ENCODE measurements around the gene EPB41L2. TPM values are rescaled to one million over a fixed set of nuclear protein-coding genes. Genes with fewer than 3 reads are reported as not detected.

The EPB41L2 gene
- total RNA-seq, 1 experiment from 2014 or later, result 74.8 TPM

DNA sequence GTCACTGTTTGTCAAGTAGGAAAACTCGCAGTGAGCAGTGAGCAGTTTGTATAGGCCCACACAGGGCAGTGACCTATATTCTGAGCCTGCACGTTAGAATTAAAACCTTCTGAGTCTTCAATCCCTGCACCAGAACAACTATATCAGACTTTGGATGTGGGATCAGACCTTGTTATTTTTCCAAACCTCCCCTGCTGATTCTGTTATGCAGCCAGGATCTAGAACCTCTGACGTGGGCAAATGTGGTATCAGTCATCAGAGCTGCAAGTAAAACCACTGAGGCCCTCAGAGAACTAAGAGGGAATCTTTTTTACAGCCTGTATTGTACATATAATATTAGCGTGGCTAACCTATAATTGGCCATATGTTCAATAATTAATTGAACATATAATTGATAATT, 40.3 kb upstream of the EPB41L2 start (continued):
- TF ChIP-seq, protein P1, sequence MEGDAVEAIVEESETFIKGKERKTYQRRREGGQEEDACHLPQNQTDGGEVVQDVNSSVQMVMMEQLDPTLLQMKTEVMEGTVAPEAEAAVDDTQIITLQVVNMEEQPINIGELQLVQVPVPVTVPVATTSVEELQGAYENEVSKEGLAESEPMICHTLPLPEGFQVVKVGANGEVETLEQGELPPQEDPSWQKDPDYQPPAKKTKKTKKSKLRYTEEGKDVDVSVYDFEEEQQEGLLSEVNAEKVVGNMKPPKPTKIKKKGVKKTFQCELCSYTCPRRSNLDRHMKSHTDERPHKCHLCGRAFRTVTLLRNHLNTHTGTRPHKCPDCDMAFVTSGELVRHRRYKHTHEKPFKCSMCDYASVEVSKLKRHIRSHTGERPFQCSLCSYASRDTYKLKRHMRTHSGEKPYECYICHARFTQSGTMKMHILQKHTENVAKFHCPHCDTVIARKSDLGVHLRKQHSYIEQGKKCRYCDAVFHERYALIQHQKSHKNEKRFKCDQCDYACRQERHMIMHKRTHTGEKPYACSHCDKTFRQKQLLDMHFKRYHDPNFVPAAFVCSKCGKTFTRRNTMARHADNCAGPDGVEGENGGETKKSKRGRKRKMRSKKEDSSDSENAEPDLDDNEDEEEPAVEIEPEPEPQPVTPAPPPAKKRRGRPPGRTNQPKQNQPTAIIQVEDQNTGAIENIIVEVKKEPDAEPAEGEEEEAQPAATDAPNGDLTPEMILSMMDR (IDR thresholded peaks at IDR 0.05 in 2 of 3, conservative IDR thresholded peaks at IDR 0.05 in 1 of 3; ENCODE audit: borderline replicate concordance in 1 of 3, insufficient read depth in 1 of 3, low read depth in 2 of 3, low read length in 2 of 3), result no peak
- TF ChIP-seq ELF1 (IDR thresholded peaks at IDR 0.05; ENCODE audit: borderline replicate concordance, low read depth) (no peak), POLR2A (IDR thresholded peaks at IDR 0.05; ENCODE audit: borderline replicate concordance, extremely low read depth, insufficient read depth, insufficient read length) (no peak)

DNA sequence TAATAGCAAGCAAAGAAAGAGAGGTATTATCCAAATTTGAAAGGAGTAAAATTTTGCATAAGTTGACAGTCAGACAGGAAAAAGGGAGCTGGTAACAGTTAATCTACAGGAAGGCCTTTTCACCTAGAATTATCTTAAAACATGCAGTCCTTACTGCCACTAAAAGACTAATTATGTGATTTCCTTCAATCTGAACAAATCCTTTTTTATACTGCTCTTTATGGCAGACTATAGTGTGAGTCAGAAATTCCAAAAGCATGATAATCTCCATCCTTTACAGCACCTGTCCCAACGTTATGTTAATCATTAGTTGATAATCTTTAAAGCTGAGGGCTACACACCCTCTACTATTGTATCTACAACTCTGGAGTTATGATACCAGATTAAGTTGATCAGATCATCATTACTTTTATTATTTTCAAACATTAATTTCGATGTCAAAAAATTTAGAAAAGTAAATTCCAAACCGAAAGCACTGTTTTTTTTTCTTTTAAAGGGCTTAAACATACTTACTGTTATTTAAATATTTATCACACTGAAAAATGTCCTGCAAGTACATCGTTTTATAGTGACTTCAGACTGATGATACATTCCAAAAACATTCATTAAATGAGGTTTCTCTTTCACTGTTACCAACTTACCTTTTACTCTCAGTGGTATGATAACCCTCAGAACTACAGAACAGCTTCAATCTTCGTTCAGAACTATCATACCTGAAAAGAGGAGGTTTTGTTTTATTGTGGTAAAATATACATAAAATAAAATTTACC, 39.1 kb upstream of the EPB41L2 start:
- Histone ChIP-seq H3K9me2 (ENCODE audit: insufficient read depth) (no peaks in the 10 kb centered on the region), H3K9me3 (ENCODE audit: control insufficient read depth in 1 of 2, insufficient read depth in 1 of 2, low read depth in 1 of 2, low read length in 2 of 2) (no peaks in the 10 kb centered on the region), H3K36me3 (ENCODE audit: control insufficient read depth in 1 of 2, insufficient read depth in 2 of 2, low read length in 2 of 2) (no peaks in the 10 kb centered on the region), H4K20me1 (ENCODE audit: insufficient read depth) (no peaks in the 10 kb centered on the region), H2AFZ (ENCODE audit: low read depth, low read length, poor library complexity, severe bottlenecking) (no peak overlapping the region), H3K4me1 (ENCODE audit: control insufficient read depth in 1 of 2, insufficient read depth in 2 of 2, low read length in 2 of 2) (peaks cover 0 to 11% of the 10 kb centered on the region in 2 experiments; a peak in 2 of 4 replicates), H3K27ac (ENCODE audit: low read depth, low read length) (no peak overlapping the region), H3K27me3 (ENCODE audit: insufficient read depth, low read length) (no peaks in the 10 kb centered on the region), H3K4me2 (ENCODE audit: low read length) (peak overlapping the region; percentile 54), H3K9ac (ENCODE audit: low read length) (no peak overlapping the region), H3K4me3 (replicated peaks in 1 of 2; ENCODE audit: low read depth in 1 of 2, low read length in 2 of 2) (no peak overlapping the region), H3K79me2 (ENCODE audit: insufficient read depth, low read length) (no peaks in the 10 kb centered on the region)
- POLR2A ChIA-PET, result no interaction called here
- no peak; the same call in 1 of the 2 replicates for ATAC-seq
- DNase-seq (ENCODE audit: low read depth, low spot score), result no peak
- TF ChIP-seq FOSL1 (IDR thresholded peaks at IDR 0.05; ENCODE audit: low read depth) (peak; percentile 29; the same call in 1 of the 2 replicates), ZNF274 (IDR thresholded peaks at IDR 0.05; ENCODE audit: low read depth, low read length) (no peak)
- RAD21 ChIA-PET (ENCODE audit: low non-redundant PET in 1 of 2, low total read pairs in 2 of 2, uncharacterized antibody in 2 of 2, unreplicated experiment in 2 of 2), result no interaction called here
- CTCF ChIA-PET, result no interaction called here
- BruUV-seq (replicated peaks), result no TSS peak
- intact Hi-C loops (cut with micrococcal nuclease), result no loop called here
